Fibroblast of gingiva (primary cell): ENCODE results near the gene SLC25A21.
"Not testable (repeated sequence)": the region's sequence is repeated elsewhere in the genome, so short reads cannot be mapped to it uniquely, and the experiment has no call there.

Experiments
- DNase-seq: peaks from one replicate; pipeline ENCODE4 v3.0.0-alpha.2; 2011; ENCODE audit warnings: low read depth

The SLC25A21 gene

DNA sequence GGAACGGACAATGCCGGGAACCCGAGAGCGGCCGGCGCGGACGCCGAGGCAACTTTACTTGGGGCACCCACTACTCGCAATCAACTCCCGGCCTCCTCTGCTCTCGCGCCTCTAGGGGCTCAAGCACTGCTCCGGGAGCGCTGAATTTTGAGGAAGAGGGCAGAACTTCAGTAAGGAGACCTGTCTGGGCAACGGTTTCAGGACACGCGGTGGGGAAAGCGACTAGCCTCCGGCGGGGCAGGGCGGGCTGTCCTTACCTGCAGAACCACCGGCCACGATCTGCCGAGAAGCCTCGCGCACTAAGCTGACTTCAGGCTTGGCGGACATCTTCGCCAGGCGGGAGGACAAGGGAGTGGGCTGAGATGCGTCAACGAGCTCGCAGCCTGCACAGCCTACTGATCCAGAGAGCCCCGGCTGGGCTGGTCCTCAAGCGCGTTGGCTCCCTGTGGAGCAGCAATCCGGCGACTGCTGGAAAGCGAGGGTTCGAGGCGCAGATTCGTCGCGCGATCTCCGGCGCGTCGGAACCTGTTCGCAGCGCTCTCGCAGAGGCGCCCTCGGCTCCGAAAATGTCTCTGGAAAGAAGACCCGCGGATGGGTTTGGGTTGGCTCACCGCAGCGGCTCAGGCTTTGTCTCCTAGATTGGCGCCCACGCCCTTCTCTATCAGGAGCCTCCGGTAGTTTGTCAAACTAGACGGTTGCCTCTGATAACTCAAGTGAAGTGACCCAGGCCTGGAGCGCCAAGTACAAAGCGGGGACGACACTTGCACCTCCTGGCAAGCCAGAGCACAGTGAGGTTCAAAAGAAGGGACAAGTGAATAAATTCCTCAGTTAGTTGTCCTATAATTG, at the start of gene SLC25A21:
TSS of gene SLC25A21 (minus strand) at position 583 of the 846 bp plus-strand sequence.
- peak; percentile 81 for DNase-seq

DNA sequence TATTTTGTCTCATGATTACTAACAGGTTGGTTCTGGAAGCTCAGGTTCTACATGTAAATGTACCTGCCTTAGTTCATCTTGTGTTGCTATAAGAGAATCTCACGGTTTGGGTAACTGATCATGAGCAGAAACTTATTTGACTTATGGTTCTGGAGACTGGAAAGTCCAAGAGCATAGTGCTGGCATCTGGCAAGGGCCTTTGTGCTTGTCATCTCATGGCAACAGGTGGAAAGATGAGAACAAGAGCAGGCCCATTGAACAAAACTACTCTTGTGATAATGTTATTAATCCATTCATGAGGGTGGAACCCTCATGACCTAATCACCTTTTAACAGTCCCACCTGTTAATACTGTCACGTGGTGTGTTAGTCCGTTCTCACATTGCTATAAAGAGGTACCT, 48.7 kb upstream of the SLC25A21 start:
- no peak for DNase-seq

DNA sequence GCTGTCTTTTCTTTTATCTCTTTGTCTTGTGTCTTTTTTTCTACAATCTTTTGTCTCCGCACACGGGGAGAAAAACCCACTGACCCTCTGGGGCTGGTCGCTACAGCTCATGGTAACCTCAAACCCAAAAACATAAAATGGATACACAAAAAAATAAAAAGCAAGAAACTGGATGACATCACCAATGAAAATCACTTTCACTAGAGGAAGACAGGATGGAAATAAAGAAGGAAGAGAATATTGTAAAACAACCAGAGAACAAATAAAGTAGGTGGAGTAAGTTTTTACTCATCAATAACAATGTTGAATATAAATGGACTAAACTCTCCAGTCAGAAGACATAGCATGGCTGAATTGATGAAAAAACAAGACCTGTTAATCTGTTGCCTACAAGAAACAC, 42.9 kb upstream of the SLC25A21 start:
- DNase-seq: no peak

DNA sequence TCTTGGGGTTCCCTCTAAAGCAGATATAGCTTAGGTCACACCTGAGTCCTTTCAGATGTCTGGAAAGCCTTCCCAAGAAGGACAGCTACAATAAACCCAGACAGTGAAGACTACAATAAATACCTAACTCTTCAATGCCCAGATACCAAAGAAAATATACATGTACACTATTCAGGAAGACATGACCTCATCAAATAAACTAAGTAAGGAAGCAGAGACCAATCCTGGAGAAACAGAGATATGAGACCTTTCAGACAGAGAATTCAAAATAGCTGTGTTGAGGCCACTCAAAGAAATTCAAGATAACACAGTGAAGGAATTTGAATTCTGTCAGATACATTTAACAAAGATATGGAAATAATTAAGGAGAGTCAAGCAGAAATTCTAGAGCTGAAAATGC, 40.6 kb upstream of the SLC25A21 start:
- no peak for DNase-seq

GRCh38 chr14:37210448-37210847, 38.0 kb upstream of the SLC25A21 start:
- DNase-seq: no peak

- not testable (repeated sequence) for DNase-seq
Measured at GRCh38 chr14:37209617-37210016, 37.2 kb upstream of the SLC25A21 start.

GRCh38 chr14:37205623-37206605, 33.5 kb upstream of the SLC25A21 start:
- DNase-seq: not testable (repeated sequence)

DNA sequence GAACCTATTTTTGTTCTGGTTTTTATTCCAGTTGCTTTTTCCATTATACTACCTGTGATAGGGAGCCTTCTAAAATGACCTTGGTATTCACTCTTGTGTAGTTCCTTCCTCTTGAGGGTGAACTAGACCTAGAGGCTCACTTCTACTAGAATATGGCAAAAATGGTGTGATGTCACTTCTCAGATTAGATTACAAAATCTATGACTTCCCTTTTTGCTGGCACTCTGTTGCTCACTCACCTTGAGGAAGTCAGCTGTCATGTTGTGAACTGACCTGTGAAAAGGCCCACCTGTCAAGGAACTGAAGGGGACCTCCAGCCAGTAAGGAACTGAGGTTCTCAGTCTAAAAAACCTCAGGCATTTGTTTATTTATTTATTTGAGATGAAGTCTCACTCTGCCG, 31.0 kb upstream of the SLC25A21 start:
- no peak for DNase-seq

GRCh38 chr14:37202812-37203211, 30.4 kb upstream of the SLC25A21 start:
- DNase-seq: no peak

GRCh38 chr14:37202265-37202664, 29.9 kb upstream of the SLC25A21 start:
- DNase-seq: peak; percentile 11

GRCh38 chr14:37201724-37202123, 29.3 kb upstream of the SLC25A21 start:
- DNase-seq: no peak

GRCh38 chr14:37198907-37199306, 26.5 kb upstream of the SLC25A21 start:
- DNase-seq: no peak

DNA sequence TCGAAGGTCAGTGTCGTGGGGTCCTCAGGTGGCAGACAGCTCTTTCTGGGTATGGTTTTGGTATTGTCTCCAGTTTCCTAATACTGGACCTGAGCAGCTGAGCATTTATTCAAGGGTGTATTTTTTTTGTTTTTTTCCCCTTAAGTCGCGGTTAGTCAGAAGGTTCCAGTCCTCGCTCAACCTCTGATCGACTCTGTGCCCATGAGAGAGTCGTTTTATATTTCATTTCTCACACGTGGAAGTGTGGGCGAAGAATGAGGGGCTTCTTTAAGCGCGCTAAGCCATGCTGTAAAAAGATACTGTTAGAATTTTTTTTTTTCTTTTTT, 25.8 kb upstream of the SLC25A21 start:
- no peak for DNase-seq

GRCh38 chr14:37197421-37198272, 25.2 kb upstream of the SLC25A21 start, which contains the start of gene MIPOL1:
TSS of gene MIPOL1 (plus strand) at chr14:37197937. CDS start at chr14:37247889, 49,952 bp downstream.
- DNase-seq: peak; percentile 92

GRCh38 chr14:37196604-37197420, 24.4 kb upstream of the SLC25A21 start:
- DNase-seq: no peak

GRCh38 chr14:37195327-37195726, 22.9 kb upstream of the SLC25A21 start:
- no peak for DNase-seq

DNA sequence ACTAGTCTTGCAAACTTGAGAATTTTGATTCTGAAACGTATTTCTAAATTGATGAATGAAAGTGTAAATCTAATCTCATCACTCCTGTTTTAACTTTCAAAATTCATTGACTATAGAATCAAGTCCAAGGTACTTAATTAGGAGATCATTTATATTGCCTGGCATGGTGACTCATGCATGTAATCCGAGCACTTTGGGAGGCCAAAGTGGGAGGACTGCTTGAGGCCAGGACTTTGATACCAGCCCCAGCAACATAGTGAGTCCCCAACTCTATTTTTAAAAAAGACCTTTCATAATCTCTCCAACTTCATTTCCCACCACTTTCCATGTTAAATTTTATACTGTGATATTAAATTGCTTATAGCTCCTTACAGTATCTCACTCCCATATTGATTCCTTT, 22.3 kb upstream of the SLC25A21 start:
- DNase-seq: no peak

DNA sequence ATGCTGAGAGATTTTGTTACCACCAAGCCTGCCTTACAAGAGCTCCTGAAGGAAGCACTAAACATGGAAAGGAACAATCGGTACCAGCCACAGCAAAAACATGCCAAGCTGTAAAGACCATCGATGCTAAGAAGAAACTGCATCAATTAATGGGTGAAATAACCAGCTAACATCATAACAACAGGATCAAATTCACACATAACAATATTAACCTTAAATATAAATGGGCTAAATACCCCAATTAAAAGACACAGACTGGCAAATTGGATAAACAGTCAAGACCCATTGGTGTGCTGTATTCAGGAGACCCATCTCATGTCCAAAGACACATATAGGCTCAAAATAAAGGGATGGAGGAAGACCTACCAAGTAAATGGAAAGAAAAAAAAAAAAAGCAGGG, 17.3 kb upstream of the SLC25A21 start:
- DNase-seq: not testable (repeated sequence)

DNA sequence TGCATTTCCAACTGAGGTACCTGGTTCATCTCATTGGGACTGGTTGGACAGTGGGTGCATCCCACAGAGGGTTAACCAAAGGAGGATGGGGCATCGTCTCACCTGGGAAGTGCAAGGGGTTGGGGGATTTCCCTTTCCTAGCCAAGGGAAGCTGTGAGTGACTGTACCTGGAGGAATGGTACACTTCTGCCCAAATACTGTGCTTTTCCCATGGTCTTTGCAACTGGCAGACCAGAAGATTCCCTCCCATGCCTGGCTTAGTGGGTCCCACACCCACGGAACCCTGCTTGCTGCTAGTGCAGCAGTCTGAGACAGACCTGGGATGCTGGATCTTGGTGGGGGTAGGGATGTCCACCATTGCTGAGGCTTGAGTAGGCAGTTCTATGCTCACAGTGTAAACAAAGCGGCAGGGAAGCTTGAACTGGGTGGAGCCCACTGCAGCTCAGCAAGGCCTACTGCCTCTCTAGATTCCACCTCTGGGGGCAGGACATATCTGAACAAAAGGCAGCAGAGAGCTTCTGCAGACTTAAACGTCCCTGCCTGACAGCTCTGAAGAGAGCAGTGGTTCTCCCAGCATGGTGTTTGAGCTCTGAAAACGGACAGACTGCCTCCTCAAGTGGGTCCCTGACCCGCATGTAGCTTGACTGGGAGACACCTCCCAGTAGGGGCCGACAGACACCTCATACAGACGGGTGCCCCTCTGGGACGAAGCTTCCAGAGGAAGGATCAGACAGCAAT, 15.6 kb upstream of the SLC25A21 start:
- not testable (repeated sequence) for DNase-seq

DNA sequence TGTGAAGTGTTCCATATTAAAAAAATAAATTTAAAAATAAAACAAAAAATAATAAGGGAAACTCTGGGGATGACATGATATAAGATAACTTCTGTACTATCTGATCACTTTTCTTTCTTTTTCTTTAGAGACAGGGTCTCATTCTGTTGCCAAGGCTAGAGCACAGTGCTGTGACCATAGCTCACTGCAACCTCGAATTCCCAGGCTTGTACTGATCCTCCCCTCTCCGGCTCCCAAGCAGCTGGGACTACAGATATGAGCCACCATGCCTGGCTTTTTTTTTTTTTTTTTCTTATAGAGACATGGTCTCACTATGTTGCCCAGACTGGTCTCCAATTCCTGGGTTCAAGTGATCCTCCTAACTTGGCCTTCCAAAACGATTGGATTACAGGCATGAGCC, 14.9 kb upstream of the SLC25A21 start:
- DNase-seq: no peak
